IPS-15b (cell line): ENCODE data around the gene MRTFA.
"Not testable (repeated sequence)": the region's sequence is repeated elsewhere in the genome, so short reads cannot be mapped to it uniquely, and the experiment has no call there.

ENCODE experiments used
- H3K27me3 ChIP-seq: one replicate; pipeline ENCODE4 v1.6.1; 2013; ENCODE audit warnings: low read length; ENCODE audit not compliant: control insufficient read depth, insufficient read depth
- H3K36me3 ChIP-seq: one replicate; pipeline ENCODE4 v1.6.1; 2013; ENCODE audit warnings: low read length; ENCODE audit not compliant: control insufficient read depth, insufficient read depth
- H3K4me1 ChIP-seq: one replicate; pipeline ENCODE4 v1.6.1; 2013; ENCODE audit warnings: mild to moderate bottlenecking, low read length; ENCODE audit not compliant: control insufficient read depth, insufficient read depth
- H3K4me3 ChIP-seq: one replicate; pipeline ENCODE4 v1.5.1; 2013; ENCODE audit warnings: low read depth, low read length
- H3K9ac ChIP-seq: one replicate; pipeline ENCODE4 v1.6.1; 2013; ENCODE audit warnings: low read depth, mild to moderate bottlenecking, low read length
- H3K9me3 ChIP-seq: one replicate; pipeline ENCODE4 v1.6.1; 2013; ENCODE audit warnings: mild to moderate bottlenecking, low read length; ENCODE audit not compliant: control insufficient read depth, insufficient read depth

The MRTFA gene

GRCh38 chr22:40557972-40558371 lies 78.5 kb downstream of the MRTFA start:
- Histone ChIP-seq H3K4me1 (peaks cover 6% of the 10 kb centered on the region), H3K4me3 (no peak overlapping the region)

GRCh38 chr22:40556641-40557040 lies 79.9 kb downstream of the MRTFA start:
- no peaks in the 10 kb centered on the region for H3K9me3 ChIP-seq
- peaks cover 8% of the 10 kb centered on the region for H3K36me3 ChIP-seq
- no peak overlapping the region for H3K4me3 ChIP-seq
- peaks cover 6% of the 10 kb centered on the region for H3K4me1 ChIP-seq
- H3K27me3 ChIP-seq = no peaks in the 10 kb centered on the region
- H3K9ac ChIP-seq = no peak overlapping the region

More at GRCh38 chr22:40557972-40558371, 78.5 kb downstream of the MRTFA start:
- Histone ChIP-seq H3K9me3 (no peaks in the 10 kb centered on the region), H3K27me3 (no peaks in the 10 kb centered on the region), H3K9ac (no peak overlapping the region), H3K36me3 (peaks cover 5% of the 10 kb centered on the region)

- not testable (repeated sequence) for H3K9me3 ChIP-seq, H3K27me3 ChIP-seq, H3K9ac ChIP-seq, H3K4me3 ChIP-seq, H3K4me1 ChIP-seq, H3K36me3 ChIP-seq
Measured at GRCh38 chr22:40554023-40554422, 82.5 kb downstream of the MRTFA start.

- no peaks in the 10 kb centered on the region for H3K9me3 ChIP-seq
- H3K36me3 ChIP-seq = peaks cover 8% of the 10 kb centered on the region
- H3K9ac ChIP-seq = no peak overlapping the region
- H3K4me3 ChIP-seq = no peak overlapping the region
- H3K4me1 ChIP-seq = peaks cover 6% of the 10 kb centered on the region
- H3K27me3 ChIP-seq = no peaks in the 10 kb centered on the region
Measured at GRCh38 chr22:40553014-40553554, 83.4 kb downstream of the MRTFA start.

GRCh38 chr22:40552070-40552469 lies 84.4 kb downstream of the MRTFA start:
- Histone ChIP-seq H3K9me3 (no peaks in the 10 kb centered on the region), H3K9ac (no peak overlapping the region), H3K36me3 (peaks cover 8% of the 10 kb centered on the region), H3K27me3 (no peaks in the 10 kb centered on the region), H3K4me1 (peaks cover 6% of the 10 kb centered on the region), H3K4me3 (no peak overlapping the region)

GRCh38 chr22:40547729-40548143 lies 88.8 kb downstream of the MRTFA start:
- no peak overlapping the region for H3K4me3 ChIP-seq
- peaks cover 3% of the 10 kb centered on the region for H3K36me3 ChIP-seq
- H3K4me1 ChIP-seq = peaks cover 6% of the 10 kb centered on the region
- H3K9me3 ChIP-seq = no peaks in the 10 kb centered on the region
- no peaks in the 10 kb centered on the region for H3K27me3 ChIP-seq
- H3K9ac ChIP-seq = no peak overlapping the region

GRCh38 chr22:40544758-40545157 lies 91.8 kb downstream of the MRTFA start:
- Histone ChIP-seq H3K9ac (no peak overlapping the region), H3K4me1 (peaks cover 9% of the 10 kb centered on the region), H3K36me3 (no peaks in the 10 kb centered on the region), H3K27me3 (no peaks in the 10 kb centered on the region), H3K4me3 (no peak overlapping the region), H3K9me3 (no peaks in the 10 kb centered on the region)

GRCh38 chr22:40542821-40543540 lies 93.5 kb downstream of the MRTFA start:
- H3K4me1 ChIP-seq = peaks cover 9% of the 10 kb centered on the region
- H3K9ac ChIP-seq = no peak overlapping the region
- H3K4me3 ChIP-seq = no peak overlapping the region
- H3K36me3 ChIP-seq = no peaks in the 10 kb centered on the region
- H3K9me3 ChIP-seq = no peaks in the 10 kb centered on the region
- no peaks in the 10 kb centered on the region for H3K27me3 ChIP-seq

GRCh38 chr22:40541300-40541699 lies 95.2 kb downstream of the MRTFA start:
- Histone ChIP-seq H3K9me3 (no peaks in the 10 kb centered on the region), H3K4me3 (no peak overlapping the region), H3K4me1 (peaks cover 6% of the 10 kb centered on the region), H3K27me3 (no peaks in the 10 kb centered on the region), H3K9ac (no peak overlapping the region), H3K36me3 (no peaks in the 10 kb centered on the region)

- no peaks in the 10 kb centered on the region for H3K36me3 ChIP-seq
- no peak overlapping the region for H3K4me3 ChIP-seq
- peaks cover 4% of the 10 kb centered on the region for H3K4me1 ChIP-seq
- no peak overlapping the region for H3K9ac ChIP-seq
- H3K9me3 ChIP-seq = no peaks in the 10 kb centered on the region
- no peaks in the 10 kb centered on the region for H3K27me3 ChIP-seq
Measured at GRCh38 chr22:40540265-40540664, 96.3 kb downstream of the MRTFA start.

GRCh38 chr22:40536149-40536548 lies 100.4 kb downstream of the MRTFA start:
- not testable (repeated sequence) for H3K9ac ChIP-seq

GRCh38 chr22:40535642-40536041 lies 100.9 kb downstream of the MRTFA start:
- Histone ChIP-seq H3K4me3 (no peak overlapping the region), H3K4me1 (peaks cover 26% of the 10 kb centered on the region), H3K9me3 (no peaks in the 10 kb centered on the region), H3K27me3 (no peaks in the 10 kb centered on the region), H3K36me3 (no peaks in the 10 kb centered on the region), H3K9ac (no peak overlapping the region)

More at GRCh38 chr22:40536149-40536548, 100.4 kb downstream of the MRTFA start:
- H3K36me3 ChIP-seq, H3K4me3 ChIP-seq, H3K9me3 ChIP-seq, H3K27me3 ChIP-seq: not testable (repeated sequence)
- peaks cover 26% of the 10 kb centered on the region for H3K4me1 ChIP-seq
